Liver (tissue), 3 donors: ENCODE results near the gene ALS2CL.

ENCODE experiments used
- ATF3 ChIP-seq: IDR thresholded peaks from 2 replicates; pipeline ENCODE4 v1.6.1; 2016; ENCODE audit warnings: antibody characterized with exemption
- CTCF ChIP-seq: fragments of 150-350 bp; IDR thresholded peaks from 2 replicates; pipeline ENCODE4 v1.5.1; 2017; ENCODE audit warnings: improper control_type of control experiment, low read depth, low read length; ENCODE audit not compliant: missing input control
- HNF4A ChIP-seq, 2 donors: conservative IDR thresholded peaks; 2 replicates each; pipeline ENCODE4 v1.6.1; 2016; ENCODE audit warnings: antibody characterized with exemption in 2 of 2, mild to moderate bottlenecking in 2 of 2
- HNF4G ChIP-seq: IDR thresholded peaks from 2 replicates; pipeline ENCODE4 v1.6.1; 2016; ENCODE audit warnings: antibody characterized with exemption
- JUND ChIP-seq, 2 donors: IDR thresholded peaks; 2 replicates each; pipeline ENCODE4 v1.6.1; 2016; ENCODE audit warnings: antibody characterized with exemption in 2 of 2
- MAX ChIP-seq: IDR thresholded peaks from 2 replicates; pipeline ENCODE4 v1.6.1; 2016; ENCODE audit warnings: antibody characterized with exemption
- RAD21 ChIP-seq, 2 donors: IDR thresholded peaks; 2 replicates each; pipeline ENCODE4 v1.6.1; 2016; ENCODE audit warnings: antibody characterized with exemption in 2 of 2, mild to moderate bottlenecking in 2 of 2
- REST ChIP-seq: IDR thresholded peaks from 2 replicates; pipeline ENCODE4 v1.6.1; 2016; ENCODE audit warnings: antibody characterized with exemption, mild to moderate bottlenecking
- TAF1 ChIP-seq: conservative IDR thresholded peaks from 2 replicates; pipeline ENCODE4 v1.6.1; 2016; ENCODE audit warnings: antibody characterized with exemption, mild to moderate bottlenecking
- YY1 ChIP-seq: IDR thresholded peaks from 2 replicates; pipeline ENCODE4 v1.6.1; 2016; ENCODE audit warnings: antibody characterized with exemption, mild to moderate bottlenecking
- donor health status: healthy.
- donor health status: healthy.

- TF ChIP-seq CTCF = no peak
- no peak for TF ChIP-seq MAX
- TF ChIP-seq JUND (IDR thresholded peaks at IDR 0.05) = no peak
- TF ChIP-seq REST = no peak
- TF ChIP-seq ATF3 = no peak
- no peak for TF ChIP-seq YY1
- TF ChIP-seq HNF4G = no peak
- TF ChIP-seq RAD21 (IDR thresholded peaks at IDR 0.05) = no peak
- TF ChIP-seq HNF4A (conservative IDR thresholded peaks at IDR 0.05) = no peak
- no peak for TF ChIP-seq TAF1
Measured at GRCh38 chr3:46690798-46691197, 2.7 kb downstream of the ALS2CL start.
